Endodermal cell (in vitro differentiated cells): ENCODE measurements around the gene OR10P1. TPM values are rescaled to one million over a fixed set of nuclear protein-coding genes. Genes with fewer than 3 reads are reported as not detected.

Source experiments
- DNase-seq: peaks from one replicate; pipeline ENCODE4 v3.0.0-alpha.2; 2017
- H3K27ac ChIP-seq: 2 replicates; pipeline ENCODE4 v1.5.1; 2013; ENCODE audit warnings: mild to moderate bottlenecking, low read depth, low read length, moderate library complexity
- H3K27me3 ChIP-seq: 2 replicates; pipeline ENCODE4 v1.6.1; 2013; ENCODE audit warnings: mild to moderate bottlenecking, low read length, moderate library complexity; ENCODE audit not compliant: insufficient read depth, control insufficient read depth, poor library complexity, severe bottlenecking
- H3K36me3 ChIP-seq: 2 replicates; pipeline ENCODE4 v1.7.0; 2013; ENCODE audit warnings: mild to moderate bottlenecking, low read length, moderate library complexity; ENCODE audit not compliant: control insufficient read depth, insufficient read depth
- H3K4me1 ChIP-seq: one replicate; pipeline ENCODE4 v1.7.0; 2013; ENCODE audit warnings: low read length; ENCODE audit not compliant: control insufficient read depth, insufficient read depth
- H3K4me3 ChIP-seq: 2 replicates; pipeline ENCODE4 v1.5.1; 2013; ENCODE audit warnings: mild to moderate bottlenecking, low read length, moderate library complexity
- H3K9ac ChIP-seq: 2 replicates; pipeline ENCODE4 v1.6.1; 2013; ENCODE audit warnings: mild to moderate bottlenecking, low read length, moderate library complexity; ENCODE audit not compliant: poor library complexity, severe bottlenecking; ENCODE audit errors: extremely low read depth
- H3K9me3 ChIP-seq: 2 replicates; pipeline ENCODE4 v1.6.1; 2013; ENCODE audit warnings: mild to moderate bottlenecking, low read length, moderate library complexity; ENCODE audit not compliant: control insufficient read depth
- H3K27ac Mint-ChIP-seq: 2 replicates; pipeline ENCODE4 v1.8.0; 2020; ENCODE audit warnings: mixed read lengths
- H3K27me3 Mint-ChIP-seq: 2 replicates; pipeline ENCODE4 v1.8.0; 2021; ENCODE audit warnings: mild to moderate bottlenecking, mixed read lengths; ENCODE audit not compliant: insufficient read depth
- H3K36me3 Mint-ChIP-seq: 2 replicates; pipeline ENCODE4 v1.8.0; 2020; ENCODE audit warnings: low read depth, mixed read lengths
- H3K4me1 Mint-ChIP-seq: 2 replicates; pipeline ENCODE4 v1.8.0; 2020; ENCODE audit warnings: mixed read lengths
- H3K4me3 Mint-ChIP-seq: 2 replicates; pipeline ENCODE4 v1.8.0; 2020; ENCODE audit warnings: mild to moderate bottlenecking, moderate library complexity, mixed read lengths
- H3K9me3 Mint-ChIP-seq: 2 replicates; pipeline ENCODE4 v1.8.0; 2020; ENCODE audit warnings: mild to moderate bottlenecking, mixed read lengths
- WGBS, 2 experiments: methylation state at CpG; one replicate each; pipeline versions ENCODE4 v1.1.5 to v1.1.7; 2013; ENCODE audit warnings: missing lambda C conversion rate in 2 of 2, mixed read lengths in 1 of 2; ENCODE audit not compliant: insufficient coverage in 1 of 2, insufficient read length in 1 of 2; 5-methylcytosine and 5-hydroxymethylcytosine counted together
- total RNA-seq, 2 donors: library from RNA; stranded (reverse); fragmentation: NEBNext Ultra II Directional in 1 of 2; extraction: Animal tissue kit (Norgen Biotek cat#: 25700) in 1 of 2; gene quantifications; 2 replicates in 1 of 2; 3 replicates in 1 of 2; pipeline ENCODE4 v1.2.1, GENCODE V29; 2021
- TF ChIP-seq, protein P1 (sequence below): fragments of 200-600 bp; sonication (generic); conservative IDR thresholded peaks from 2 replicates; pipeline ENCODE4 v1.5.0; 2021; ENCODE audit warnings: antibody characterized with exemption, mild to moderate bottlenecking

Gene OR10P1
- total RNA-seq, 2 donors from 2014 or later: not detected

DNA sequence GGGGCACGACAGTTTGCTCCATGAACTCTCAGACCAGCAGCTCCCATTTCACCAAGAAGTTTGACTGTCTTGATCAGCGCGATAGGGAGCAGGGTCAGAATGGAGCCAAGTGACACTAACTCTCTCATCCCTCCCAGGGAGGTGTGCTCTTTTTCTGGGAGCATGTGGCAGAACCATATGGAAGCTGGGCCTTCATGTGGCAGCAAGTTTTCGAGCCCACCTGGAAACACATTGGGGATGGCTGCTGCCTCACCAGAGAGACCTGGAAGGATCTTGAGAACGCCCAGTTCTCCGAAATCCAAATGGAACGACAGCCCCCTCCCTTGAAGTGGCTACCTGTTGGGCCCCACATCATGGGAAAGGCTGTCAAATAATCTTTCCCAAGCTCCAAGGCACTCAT lies 47.0 kb downstream of the OR10P1 start:
- no peaks in the 10 kb centered on the region for H3K36me3 ChIP-seq
- no peak overlapping the region for H3K27ac Mint-ChIP-seq
- H3K36me3 Mint-ChIP-seq: peaks cover 36% of the 10 kb centered on the region
- no peak overlapping the region for H3K9ac ChIP-seq
- 87 to 92% methylated on average over 2 to 7 of the region's 7 CpGs for WGBS, 2 experiments
- H3K9me3 Mint-ChIP-seq: no peaks in the 10 kb centered on the region
- H3K27me3 Mint-ChIP-seq: peaks cover 4% of the 10 kb centered on the region
- H3K4me3 ChIP-seq: no peak overlapping the region
- H3K4me3 Mint-ChIP-seq: no peak overlapping the region
- H3K9me3 ChIP-seq: no peaks in the 10 kb centered on the region
- H3K27me3 ChIP-seq: no peaks in the 10 kb centered on the region
- H3K27ac ChIP-seq: no peak overlapping the region
- DNase-seq: no peak
- H3K4me1 ChIP-seq: peaks cover 7% of the 10 kb centered on the region
- TF ChIP-seq, protein P1, sequence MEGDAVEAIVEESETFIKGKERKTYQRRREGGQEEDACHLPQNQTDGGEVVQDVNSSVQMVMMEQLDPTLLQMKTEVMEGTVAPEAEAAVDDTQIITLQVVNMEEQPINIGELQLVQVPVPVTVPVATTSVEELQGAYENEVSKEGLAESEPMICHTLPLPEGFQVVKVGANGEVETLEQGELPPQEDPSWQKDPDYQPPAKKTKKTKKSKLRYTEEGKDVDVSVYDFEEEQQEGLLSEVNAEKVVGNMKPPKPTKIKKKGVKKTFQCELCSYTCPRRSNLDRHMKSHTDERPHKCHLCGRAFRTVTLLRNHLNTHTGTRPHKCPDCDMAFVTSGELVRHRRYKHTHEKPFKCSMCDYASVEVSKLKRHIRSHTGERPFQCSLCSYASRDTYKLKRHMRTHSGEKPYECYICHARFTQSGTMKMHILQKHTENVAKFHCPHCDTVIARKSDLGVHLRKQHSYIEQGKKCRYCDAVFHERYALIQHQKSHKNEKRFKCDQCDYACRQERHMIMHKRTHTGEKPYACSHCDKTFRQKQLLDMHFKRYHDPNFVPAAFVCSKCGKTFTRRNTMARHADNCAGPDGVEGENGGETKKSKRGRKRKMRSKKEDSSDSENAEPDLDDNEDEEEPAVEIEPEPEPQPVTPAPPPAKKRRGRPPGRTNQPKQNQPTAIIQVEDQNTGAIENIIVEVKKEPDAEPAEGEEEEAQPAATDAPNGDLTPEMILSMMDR: no peak
- peaks cover 17% of the 10 kb centered on the region for H3K4me1 Mint-ChIP-seq

DNA sequence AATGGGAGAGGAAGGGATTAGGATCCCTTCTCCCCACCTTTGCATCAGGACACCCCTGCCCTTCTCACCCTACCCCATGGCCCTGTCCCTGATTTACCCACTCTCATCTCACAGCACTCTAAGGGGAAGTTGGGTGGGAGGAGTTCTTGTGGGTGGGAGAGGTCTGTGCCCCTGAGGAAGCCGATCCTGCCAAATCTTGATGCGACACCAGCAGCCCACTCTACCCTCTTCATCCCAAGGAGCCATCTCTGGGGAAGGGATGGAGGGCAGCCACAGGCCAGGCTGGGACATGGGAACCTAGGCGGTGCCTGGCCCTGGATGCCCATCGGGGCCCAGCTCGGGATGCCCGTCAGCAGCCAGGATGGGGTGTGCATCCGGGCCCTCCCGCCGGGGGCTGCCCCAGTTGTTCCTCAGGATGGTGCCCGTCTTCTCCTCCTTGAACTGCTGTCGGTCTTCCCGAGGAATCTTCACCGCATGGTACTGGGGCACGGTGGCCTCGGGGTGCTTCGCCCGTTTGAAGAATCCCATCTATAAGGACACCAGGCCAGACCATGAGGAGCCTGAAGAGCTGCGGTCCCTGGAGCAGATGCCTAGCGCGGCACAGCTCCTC lies 48.2 kb downstream of the OR10P1 start:
- WGBS, 2 experiments: 93 to 100% methylated on average over 7 to 20 of the region's 20 CpGs
- Histone ChIP-seq H3K27ac (no peak overlapping the region), H3K4me1 (peaks cover 7% of the 10 kb centered on the region), H3K9ac (no peak overlapping the region), H3K36me3 (no peaks in the 10 kb centered on the region), H3K9me3 (no peaks in the 10 kb centered on the region), H3K27me3 (no peaks in the 10 kb centered on the region), H3K4me3 (no peak overlapping the region)
- peaks cover 17% of the 10 kb centered on the region for H3K4me1 Mint-ChIP-seq
- TF ChIP-seq, protein P1: no peak
- DNase-seq: no peak
- no peak overlapping the region for H3K4me3 Mint-ChIP-seq
- peaks cover 39% of the 10 kb centered on the region for H3K36me3 Mint-ChIP-seq
- no peak overlapping the region for H3K27ac Mint-ChIP-seq
- H3K9me3 Mint-ChIP-seq: no peaks in the 10 kb centered on the region
- peaks cover under 1% of the 10 kb centered on the region for H3K27me3 Mint-ChIP-seq

DNA sequence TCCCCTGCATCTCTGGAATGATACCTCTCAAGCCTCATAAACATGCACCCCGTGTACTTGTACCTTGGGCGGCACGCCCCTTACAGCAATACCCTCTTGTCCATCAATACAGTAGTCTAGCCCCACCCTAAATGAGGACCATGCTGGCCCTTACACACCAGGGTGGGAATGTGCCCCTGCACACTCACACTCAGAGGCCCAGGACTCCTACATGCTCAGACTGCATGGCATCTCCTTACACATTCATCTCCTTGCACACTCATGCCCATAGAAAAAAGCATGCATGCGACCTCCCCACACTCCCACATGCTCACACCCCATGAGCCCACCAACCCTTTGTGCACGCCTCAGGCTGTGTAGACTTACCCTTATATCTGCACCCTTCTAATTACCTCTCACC lies 49.0 kb downstream of the OR10P1 start:
- Mint-ChIP-seq H3K36me3 (peaks cover 39% of the 10 kb centered on the region), H3K9me3 (no peaks in the 10 kb centered on the region), H3K27me3 (no peaks in the 10 kb centered on the region), H3K4me1 (peaks cover 17% of the 10 kb centered on the region), H3K27ac (no peak overlapping the region), H3K4me3 (no peak overlapping the region)
- Histone ChIP-seq H3K36me3 (no peaks in the 10 kb centered on the region), H3K9ac (no peak overlapping the region), H3K9me3 (no peaks in the 10 kb centered on the region), H3K27ac (no peak overlapping the region), H3K4me1 (peaks cover 7% of the 10 kb centered on the region), H3K27me3 (no peaks in the 10 kb centered on the region), H3K4me3 (no peak overlapping the region)
- TF ChIP-seq, protein P1: no peak
- DNase-seq: no peak
- 91 to 93% methylated on average over 2 to 5 of the region's 5 CpGs for WGBS, 2 experiments
